NOMO-1 treated with DMSO at 0.1 percent for 48 hours (cell line): ENCODE results near the gene CRB1.
"Not testable (repeated sequence)": the region's sequence is repeated elsewhere in the genome, so short reads cannot be mapped to it uniquely, and the experiment has no call there.

ENCODE experiments used
- DNase-seq: peaks from one replicate; lab custom pipeline; 2025; ENCODE audit not compliant: unreplicated experiment; lab: John Stamatoyannopoulos, UW

The CRB1 gene

GRCh38 chr1:197451381-197451780 is 183.3 kb downstream of the CRB1 start:
- DNase-seq: no peak

- no peak for DNase-seq
Measured at GRCh38 chr1:197453376-197454058, 185.5 kb downstream of the CRB1 start.

DNA sequence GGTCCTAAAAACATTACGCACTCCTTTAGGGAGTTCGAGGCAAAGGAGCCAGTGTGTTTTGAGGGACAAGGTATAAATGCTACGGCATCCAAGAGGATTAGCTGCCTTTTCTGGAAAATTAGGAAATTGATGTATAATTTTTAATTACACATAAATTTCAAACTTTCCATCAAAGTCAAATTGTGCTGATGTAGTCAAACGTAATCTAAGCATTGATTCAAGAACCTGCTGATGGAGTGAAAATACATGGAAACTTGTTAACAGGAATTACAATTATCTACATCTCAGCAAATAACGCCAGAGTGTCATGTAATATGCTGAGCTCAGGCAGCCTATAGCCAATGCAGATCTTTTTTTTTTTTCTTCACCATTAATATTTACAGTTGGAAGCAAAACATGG is 194.5 kb downstream of the CRB1 start:
- DNase-seq: no peak

DNA sequence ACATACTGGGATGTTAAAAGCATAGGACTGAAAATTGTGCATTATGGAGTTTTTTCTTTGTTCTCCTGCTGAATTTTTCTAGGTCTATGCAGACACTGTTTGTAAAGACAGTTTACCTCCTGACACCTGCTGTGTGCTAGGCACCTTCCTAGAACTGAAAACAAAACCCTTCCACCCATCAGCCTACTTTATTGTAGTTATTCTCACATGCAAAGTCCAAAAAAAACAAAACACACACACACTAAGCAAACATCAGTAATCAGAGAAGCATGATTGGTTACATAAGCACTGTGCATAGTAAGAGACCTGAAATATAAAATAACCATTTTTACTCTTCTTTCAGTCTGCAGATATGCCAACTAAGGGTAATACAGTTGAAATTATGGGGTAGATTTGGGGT is 195.1 kb downstream of the CRB1 start:
- no peak for DNase-seq

DNA sequence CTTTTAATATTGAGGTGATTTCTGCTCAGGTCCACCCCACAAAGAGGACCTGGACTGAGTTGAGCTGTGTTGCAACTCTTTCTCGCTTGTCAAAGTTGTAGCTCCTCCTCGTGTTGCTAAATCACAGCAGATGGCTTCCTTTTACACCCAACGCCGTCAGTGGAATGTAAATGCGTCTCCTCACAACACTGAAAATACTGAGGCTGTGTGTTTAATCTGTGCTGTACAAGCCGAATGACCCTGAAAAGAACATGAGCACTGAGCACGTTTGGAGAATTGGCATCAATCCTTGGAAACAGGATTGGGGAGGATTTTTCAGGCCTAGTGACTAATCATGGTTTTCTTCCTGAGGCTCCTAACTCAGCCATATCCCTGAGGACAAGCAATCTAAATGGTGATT is 196.0 kb downstream of the CRB1 start:
- DNase-seq: peak; percentile 72

DNA sequence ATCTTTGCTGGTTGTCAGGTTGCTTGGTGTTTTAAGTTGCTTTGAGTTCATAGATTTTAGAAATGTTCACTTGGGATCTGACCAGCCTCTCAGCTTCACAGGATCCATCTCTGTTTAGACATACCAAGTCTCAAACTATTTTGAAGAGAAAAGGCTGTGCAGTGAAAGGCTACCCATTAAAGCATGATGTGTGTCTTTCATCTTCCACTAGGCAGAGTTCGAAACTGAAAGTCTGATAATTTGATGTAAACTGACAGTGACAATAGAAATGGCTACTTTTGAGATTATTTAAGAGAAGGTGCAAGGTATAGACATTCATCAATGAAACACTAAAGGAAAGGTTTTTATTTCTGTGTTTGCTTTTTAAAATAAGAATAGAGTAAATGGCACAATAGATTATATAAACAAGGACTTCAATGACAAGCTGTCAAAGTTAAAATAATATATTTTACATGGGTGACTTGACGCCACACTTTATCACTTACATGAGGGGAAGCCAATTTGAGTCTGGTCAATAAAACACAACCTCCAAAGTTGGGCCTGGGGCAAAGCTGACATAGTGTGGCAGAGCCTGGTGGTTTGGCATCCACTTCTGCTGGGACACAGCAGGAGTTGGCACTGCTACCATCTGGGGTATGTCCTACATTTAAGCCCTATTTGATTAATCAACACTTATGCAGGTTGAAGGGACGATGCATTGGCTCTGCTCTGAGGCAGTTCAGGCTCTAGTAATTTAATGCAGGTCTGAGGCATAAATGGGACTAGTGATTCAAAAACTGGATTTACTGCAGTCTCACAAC is 197.7 kb downstream of the CRB1 start:
- DNase-seq: no peak

GRCh38 chr1:197466813-197467212 is 198.8 kb downstream of the CRB1 start:
- no peak for DNase-seq

DNA sequence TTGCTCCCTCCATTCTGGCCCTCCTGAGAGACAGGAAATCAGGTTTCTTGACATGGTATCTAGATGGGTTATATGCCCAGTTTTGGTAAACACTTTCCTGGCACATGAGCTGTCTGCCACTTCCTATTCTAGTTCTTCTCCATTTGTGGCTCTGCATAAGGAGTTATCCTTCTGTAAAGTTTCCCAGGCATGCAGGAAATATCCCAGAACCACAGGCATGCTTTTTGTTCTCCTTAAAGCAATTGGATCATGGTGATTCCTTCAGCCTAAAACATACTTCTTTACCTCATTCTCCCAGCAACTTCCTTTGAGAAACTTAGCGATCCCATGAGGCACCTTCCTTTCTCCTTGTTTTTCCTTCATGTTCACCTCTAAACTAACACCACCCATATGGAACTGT is 199.8 kb downstream of the CRB1 start:
- no peak for DNase-seq

- DNase-seq: no peak
Measured at GRCh38 chr1:197468543-197469175, 200.6 kb downstream of the CRB1 start.

- peak; percentile 23 for DNase-seq
Measured at GRCh38 chr1:197469620-197470210, 201.7 kb downstream of the CRB1 start.

- DNase-seq: no peak
Measured at GRCh38 chr1:197470330-197470729, 202.3 kb downstream of the CRB1 start.

GRCh38 chr1:197471248-197471985 is 203.4 kb downstream of the CRB1 start:
- no peak for DNase-seq

DNA sequence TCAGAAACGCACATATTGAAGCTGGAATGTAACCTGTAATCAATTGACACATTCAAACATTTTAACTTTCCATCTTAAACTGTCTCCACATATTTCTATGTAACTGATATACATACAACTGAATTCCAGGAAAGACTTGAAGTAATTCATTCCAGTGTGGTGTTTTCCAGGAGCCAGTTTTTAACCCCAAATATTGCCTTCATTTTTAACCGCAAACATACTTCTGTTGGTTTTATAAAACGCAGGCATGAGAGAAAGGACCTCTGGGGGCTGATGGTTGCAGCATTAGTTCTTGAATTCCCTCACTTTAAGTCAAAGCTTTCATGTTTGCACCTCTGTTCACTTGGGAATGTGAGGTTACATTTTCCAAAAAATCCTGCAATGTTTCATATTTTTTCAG is 204.1 kb downstream of the CRB1 start:
- no peak for DNase-seq

DNA sequence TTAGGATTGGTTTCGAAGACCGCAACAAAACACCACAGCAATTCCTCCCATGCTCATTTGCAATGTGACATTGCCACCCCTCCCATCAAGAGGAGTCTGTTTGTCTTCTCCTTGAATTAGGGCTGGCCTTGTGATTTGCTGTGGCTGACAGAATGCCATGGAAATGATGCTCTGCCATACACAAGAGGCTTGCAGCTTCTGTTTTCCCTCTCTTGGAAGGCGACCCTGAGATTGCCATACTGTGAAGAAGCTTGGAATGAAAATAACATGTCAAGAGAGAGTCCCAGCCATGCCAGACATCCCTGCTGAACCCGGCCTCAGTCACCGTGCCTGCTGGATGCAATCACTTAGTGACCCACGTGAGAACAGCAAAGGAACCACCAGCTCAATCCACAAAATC is 212.4 kb downstream of the CRB1 start:
- no peak for DNase-seq

- no peak for DNase-seq
Measured at GRCh38 chr1:197481101-197481500, 213.0 kb downstream of the CRB1 start.

DNA sequence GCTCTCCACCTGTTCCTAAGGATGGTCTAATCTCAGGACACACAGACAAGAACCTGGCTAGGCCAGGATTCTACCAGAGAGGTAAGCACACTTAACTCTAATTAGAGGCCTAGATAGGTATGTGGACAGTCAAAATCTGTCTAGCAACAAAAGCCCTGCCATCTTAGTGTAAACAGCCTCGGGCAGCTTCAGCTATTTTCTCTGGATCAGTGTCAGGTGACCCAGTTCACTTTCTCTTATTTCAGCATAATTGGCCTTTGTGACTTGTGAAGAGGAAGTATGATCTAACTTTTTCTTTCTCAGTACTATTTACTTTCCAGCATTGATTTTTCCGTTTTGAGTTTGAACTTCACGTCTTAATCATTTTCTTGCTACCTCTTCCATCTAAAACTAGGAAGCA is 217.7 kb downstream of the CRB1 start:
- no peak for DNase-seq

DNA sequence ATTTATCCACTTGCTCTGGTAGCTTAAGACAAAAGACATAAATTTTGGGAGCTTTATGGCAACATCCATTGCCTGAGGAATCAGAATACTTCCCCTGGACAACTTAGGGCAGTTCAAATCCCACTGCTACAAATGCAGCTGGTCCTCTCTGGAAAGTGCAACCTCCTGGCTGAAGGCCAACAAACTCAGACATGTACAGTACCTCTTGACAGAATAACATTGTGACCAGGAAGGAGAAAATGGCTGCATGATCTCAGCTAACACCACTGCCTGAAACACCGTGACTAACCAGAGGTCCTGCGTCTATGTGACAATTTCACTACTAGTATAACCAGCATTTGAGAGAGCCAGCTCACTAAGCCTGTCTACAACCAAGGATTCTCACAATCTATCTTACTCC is 218.9 kb downstream of the CRB1 start:
- DNase-seq: no peak

GRCh38 chr1:197491505-197491904 is 223.5 kb downstream of the CRB1 start:
- DNase-seq: not testable (repeated sequence)

GRCh38 chr1:197496722-197497121 is 228.7 kb downstream of the CRB1 start:
- DNase-seq: no peak

GRCh38 chr1:197510691-197511378 is 242.8 kb downstream of the CRB1 start:
- no peak for DNase-seq
